Thyroid gland (tissue), 4 donors: ENCODE data around the gene SETD3.

Experiments
- CTCF ChIP-seq, 6 experiments: fragments of 200-600 bp in 3 of 6; fragments of 450-650 bp in 3 of 6; sonication (generic) in 3 of 6; IDR thresholded peaks; one replicate each; pipeline ENCODE4 v1.5.1; 2016 to 2019; ENCODE audit warnings: antibody characterized with exemption in 6 of 6, mild to moderate bottlenecking in 2 of 6, inconsistent platforms in 1 of 6, moderate library complexity in 1 of 6
- POLR2A ChIP-seq, 2 donors: fragments of 450-650 bp; IDR thresholded peaks; one replicate each; pipeline ENCODE4 v1.6.1; 2017; ENCODE audit warnings: antibody characterized with exemption in 2 of 2, mild to moderate bottlenecking in 2 of 2, moderate library complexity in 1 of 2

- TF ChIP-seq CTCF (IDR thresholded peaks at IDR 0.05): no peak
- no peak for TF ChIP-seq POLR2A (IDR thresholded peaks at IDR 0.05)
Measured at GRCh38 chr14:99377951-99378350, 102.7 kb downstream of the SETD3 start.
